IMR-90 (cell line): ENCODE measurements around the gene RPAP2. TPM values are rescaled to one million over a fixed set of nuclear protein-coding genes. Genes with fewer than 3 reads are reported as not detected.
"Not testable (repeated sequence)": the region's sequence is repeated elsewhere in the genome, so short reads cannot be mapped to it uniquely, and the experiment has no call there.

Experiments used
- ATAC-seq: fragments of 200-7000 bp; cut with Tn5 transposase; 2 replicates; pipeline ENCODE4 v1.9.1; 2020; ENCODE audit warnings: low read depth, mild to moderate bottlenecking, moderate library complexity
- BruUV-seq: library from RNA; stranded (reverse); fragments of 400-500 nt; replicated peaks from 2 replicates; lab custom pipeline; 2021; lab: Mats Ljungman, UMichigan
- CTCF ChIA-PET: fragments of 300-600 bp; formaldehyde crosslinking; extraction: SDS; loops from one replicate; lab custom pipeline; 2021; ENCODE audit warnings: antibody characterized with exemption; lab: Yijun Ruan, JAX
- POLR2A ChIA-PET: fragments of 300-600 bp; sonication (Branson Sonifier 250); formaldehyde crosslinking; loops from one replicate; lab custom pipeline; 2022; ENCODE audit warnings: antibody characterized with exemption; ENCODE audit not compliant: unreplicated experiment; lab: Charles Lee
- DNase-seq: peaks from one replicate; pipeline ENCODE4 v3.0.0; 2013
- H2AFZ ChIP-seq: replicated peaks from 2 replicates; pipeline ENCODE3; 2013; ENCODE audit warnings: low read length, mild to moderate bottlenecking; ENCODE audit not compliant: poor library complexity
- H2AK5ac ChIP-seq: 2 replicates; pipeline ENCODE4 v1.6.1; 2013; ENCODE audit warnings: low read depth, low read length, inconsistent platforms
- H2AK9ac ChIP-seq: replicated peaks from 2 replicates; pipeline ENCODE3; 2013; ENCODE audit warnings: mild to moderate bottlenecking, low read depth, low read length, moderate library complexity; ENCODE audit not compliant: poor library complexity
- H2BK120ac ChIP-seq: 2 replicates; pipeline ENCODE4 v1.6.1; 2013; ENCODE audit warnings: low read depth, low read length, inconsistent platforms
- H2BK15ac ChIP-seq: 3 replicates; pipeline ENCODE4 v1.6.1; 2013; ENCODE audit warnings: low read depth, low read length, inconsistent platforms
- H2BK20ac ChIP-seq: 2 replicates; pipeline ENCODE4 v1.6.1; 2013; ENCODE audit warnings: low read depth, mild to moderate bottlenecking, inconsistent platforms, low read length, moderate library complexity
- H2BK5ac ChIP-seq: 2 replicates; pipeline ENCODE4 v1.6.1; 2013; ENCODE audit warnings: mild to moderate bottlenecking, low read depth, low read length, inconsistent platforms; ENCODE audit not compliant: poor library complexity, severe bottlenecking
- H3K14ac ChIP-seq: replicated peaks from 2 replicates; pipeline ENCODE4 v1.6.1; 2013; ENCODE audit warnings: low read depth, low read length, inconsistent platforms
- H3K18ac ChIP-seq: 2 replicates; pipeline ENCODE4 v1.6.1; 2013; ENCODE audit warnings: low read depth, low read length, control low read depth
- H3K23ac ChIP-seq: 2 replicates; pipeline ENCODE4 v1.6.1; 2013; ENCODE audit warnings: low read depth, low read length, inconsistent platforms
- H3K27ac ChIP-seq: 2 replicates; pipeline ENCODE4 v1.5.1; 2013; ENCODE audit warnings: mild to moderate bottlenecking, control low read depth, low read length; ENCODE audit not compliant: insufficient read depth
- H3K27me3 ChIP-seq: 2 replicates; pipeline ENCODE4 v1.6.1; 2013; ENCODE audit warnings: low read length; ENCODE audit not compliant: control insufficient read depth, insufficient read depth
- H3K36me3 ChIP-seq: 2 replicates; pipeline ENCODE4 v1.6.1; 2013; ENCODE audit warnings: low read length, mixed read lengths; ENCODE audit not compliant: control insufficient read depth, insufficient read depth
- H3K4ac ChIP-seq: 2 replicates; pipeline ENCODE4 v1.6.1; 2013; ENCODE audit warnings: low read depth, low read length, inconsistent platforms
- H3K4me1 ChIP-seq: 2 replicates; pipeline ENCODE4 v1.6.1; 2013; ENCODE audit warnings: low read length, mixed read lengths; ENCODE audit not compliant: control insufficient read depth, insufficient read depth
- H3K4me2 ChIP-seq: 2 replicates; pipeline ENCODE4 v1.6.1; 2013; ENCODE audit warnings: low read depth, mild to moderate bottlenecking, control low read depth, low read length, moderate library complexity
- H3K4me3 ChIP-seq: 2 replicates; pipeline ENCODE4 v1.5.1; 2013; ENCODE audit warnings: low read depth, mild to moderate bottlenecking, control low read depth, low read length, moderate library complexity; ENCODE audit not compliant: insufficient read depth
- H3K56ac ChIP-seq: 2 replicates; pipeline ENCODE4 v1.6.1; 2013; ENCODE audit warnings: low read length, inconsistent platforms; ENCODE audit not compliant: insufficient read depth; ENCODE audit errors: extremely low read depth
- H3K79me1 ChIP-seq, 2 experiments: 2 replicates each; pipeline ENCODE4 v1.6.1; 2013; ENCODE audit warnings: low read length in 2 of 2, inconsistent platforms in 1 of 2, low read depth in 1 of 2
- H3K9ac ChIP-seq: 2 replicates; pipeline ENCODE4 v1.6.1; 2013; ENCODE audit warnings: low read depth, low read length, control low read depth
- H3K9me1 ChIP-seq: 2 replicates; pipeline ENCODE4 v1.6.1; 2013; ENCODE audit warnings: low read length, inconsistent platforms; ENCODE audit not compliant: insufficient read depth
- H3K9me3 ChIP-seq: 2 replicates; pipeline ENCODE4 v1.6.1; 2013; ENCODE audit warnings: low read length; ENCODE audit not compliant: control insufficient read depth, insufficient read depth
- H4K20me1 ChIP-seq: 2 replicates; pipeline ENCODE4 v1.6.1; 2013; ENCODE audit warnings: low read length, inconsistent platforms; ENCODE audit not compliant: insufficient read depth
- H4K5ac ChIP-seq: 2 replicates; pipeline ENCODE4 v1.6.1; 2013; ENCODE audit warnings: mild to moderate bottlenecking, low read depth, low read length, control low read depth
- H4K8ac ChIP-seq, 2 experiments: 2 replicates each; pipeline ENCODE4 v1.6.1; 2013; ENCODE audit warnings: low read depth in 2 of 2, low read length in 2 of 2, control low read depth in 1 of 2, inconsistent platforms in 1 of 2
- H4K91ac ChIP-seq: 2 replicates; pipeline ENCODE4 v1.6.1; 2013; ENCODE audit warnings: low read depth, low read length, inconsistent platforms; ENCODE audit not compliant: insufficient read depth
- WGBS, 2 experiments: methylation state at CpG; one replicate each; pipeline versions ENCODE4 v1.1.5 to v1.1.7; 2013; ENCODE audit warnings: missing lambda C conversion rate in 2 of 2; ENCODE audit not compliant: insufficient read length in 1 of 2; ENCODE audit errors: extremely low coverage in 2 of 2; 5-methylcytosine and 5-hydroxymethylcytosine counted together
- dilution Hi-C: fragments of 300-500 bp; cut with HindIII; formaldehyde crosslinking; loops from one replicate; pipeline ENCODE4 v1.14.3; 2018; ENCODE audit warnings: low sequenced_read_pairs; ENCODE audit not compliant: unreplicated experiment
- in situ Hi-C: fragments of 300-500 bp; cut with MboI; formaldehyde crosslinking; loops from 3 replicates; pipeline ENCODE4 v1.14.3; 2019; ENCODE audit warnings: low sequenced_read_pairs, inconsistent platforms, mixed read lengths
- intact Hi-C: fragments of 100-400 bp; cut with micrococcal nuclease; formaldehyde crosslinking; loops from 2 replicates; pipeline ENCODE4 v1.10.0; 2022
- polyA plus RNA-seq, 3 experiments: library from polyadenylated mRNA; depleted of rRNA; stranded (reverse); fragments of >200 nt; gene quantifications; 2 replicates each; pipeline ENCODE4 v1.2.3, GENCODE V29; 2012; ENCODE audit warnings: low replicate concordance in 1 of 3
- total RNA-seq: library from RNA; depleted of rRNA; stranded (reverse); fragments of >200 nt; gene quantifications from 2 replicates; pipeline ENCODE4 v1.2.3, GENCODE V29; 2012

The RPAP2 gene
- total and polyA plus RNA-seq, 2 of the 4 experiments (the other 2 are of a cell fraction), result 7.1 to 13.6 TPM

DNA sequence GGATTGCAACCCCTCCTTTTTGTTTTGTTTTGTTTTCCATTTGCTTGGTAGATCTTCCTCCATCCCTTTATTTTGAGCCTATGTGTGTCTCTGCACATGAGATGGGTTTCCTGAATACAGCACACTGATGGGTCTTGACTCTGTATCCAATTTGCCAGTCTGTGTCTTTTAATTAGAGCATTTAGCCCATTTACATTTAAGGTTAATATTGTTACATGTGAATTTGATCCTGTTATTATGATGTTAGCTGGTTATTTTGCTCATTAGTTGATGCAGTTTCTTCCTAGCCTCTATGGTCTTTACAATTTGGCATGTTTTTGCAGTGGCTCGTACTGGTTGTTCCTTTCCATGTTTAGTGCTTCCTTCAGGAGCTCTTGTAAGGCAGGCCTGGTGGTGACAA lies 135.7 kb downstream of the RPAP2 start:
- intact Hi-C loops, H3K56ac ChIP-seq, H3K9me3 ChIP-seq, H2BK120ac ChIP-seq, BruUV-seq, H3K23ac ChIP-seq, H3K4me2 ChIP-seq, POLR2A ChIA-PET, H3K4ac ChIP-seq, H4K91ac ChIP-seq, H2BK5ac ChIP-seq, H3K36me3 ChIP-seq, H3K4me3 ChIP-seq, H3K4me1 ChIP-seq, DNase-seq, H3K27me3 ChIP-seq, H2AK5ac ChIP-seq, H2BK15ac ChIP-seq, in situ Hi-C loops, H2BK20ac ChIP-seq, H2AFZ ChIP-seq, ATAC-seq, H3K79me1 ChIP-seq, H3K27ac ChIP-seq, H3K9me1 ChIP-seq, H4K5ac ChIP-seq, dilution Hi-C loops, H2AK9ac ChIP-seq, H4K20me1 ChIP-seq, H3K14ac ChIP-seq, H3K18ac ChIP-seq, CTCF ChIA-PET, H4K8ac ChIP-seq, H3K9ac ChIP-seq: not testable (repeated sequence)
- no CpG with 5 or more reads among the region's 1 CpG for WGBS, 2 experiments
